Fibroblast of villous mesenchyme (primary cell): ENCODE data around the gene METTL22. TPM values are rescaled to one million over a fixed set of nuclear protein-coding genes. Genes with fewer than 3 reads are reported as not detected.
"Not testable (repeated sequence)": the region's sequence is repeated elsewhere in the genome, so short reads cannot be mapped to it uniquely, and the experiment has no call there.

ENCODE experiments used
- DNase-seq: peaks from one replicate; pipeline ENCODE4 v3.0.0-alpha.2; 2010; ENCODE audit warnings: low read depth
- H3K4me3 ChIP-seq: 2 replicates; pipeline ENCODE4 v1.5.1; 2011; ENCODE audit warnings: low read depth, mild to moderate bottlenecking, low read length
- CTCF ChIP-seq: IDR thresholded peaks from 2 replicates; pipeline ENCODE4 v1.5.1; 2012; ENCODE audit warnings: low read depth, mild to moderate bottlenecking, low read length; ENCODE audit not compliant: insufficient read depth
- total RNA-seq: library from RNA; depleted of rRNA; stranded (reverse); fragments of >200 nt; gene quantifications from 2 replicates; pipeline ENCODE4 v1.2.3, GENCODE V29; 2012

The METTL22 gene
- total RNA-seq, 1 donor, result 22.5 TPM

- DNase-seq, result no peak
- H3K4me3 ChIP-seq, result no peak overlapping the region
- TF ChIP-seq CTCF, result no peak
Observed at GRCh38 chr16:8647721-8648318, 26.3 kb downstream of the METTL22 start.

GRCh38 chr16:8648877-8649276 is 27.4 kb downstream of the METTL22 start:
- no peak for TF ChIP-seq CTCF
- no peak for DNase-seq
- H3K4me3 ChIP-seq, result no peak overlapping the region

- DNase-seq, result no peak
- TF ChIP-seq CTCF, result no peak
- no peak overlapping the region for H3K4me3 ChIP-seq
Observed at GRCh38 chr16:8649829-8650554, 28.5 kb downstream of the METTL22 start.

GRCh38 chr16:8651958-8652357 is 30.5 kb downstream of the METTL22 start:
- not testable (repeated sequence) for H3K4me3 ChIP-seq
- DNase-seq, result peak; percentile 15
- peak; percentile 48 for TF ChIP-seq CTCF

- no peak overlapping the region for H3K4me3 ChIP-seq
- peak; percentile 64 for TF ChIP-seq CTCF
- DNase-seq, result peak; percentile 33
Observed at GRCh38 chr16:8655184-8655717, 33.8 kb downstream of the METTL22 start.

GRCh38 chr16:8656376-8656775 is 34.9 kb downstream of the METTL22 start:
- TF ChIP-seq CTCF, result no peak
- no peak for DNase-seq

More at GRCh38 chr16:8656376-8656775, 34.9 kb downstream of the METTL22 start:
- no peak overlapping the region for H3K4me3 ChIP-seq
